ENCODE data around the gene OVCA2.

Gene OVCA2

DNA sequence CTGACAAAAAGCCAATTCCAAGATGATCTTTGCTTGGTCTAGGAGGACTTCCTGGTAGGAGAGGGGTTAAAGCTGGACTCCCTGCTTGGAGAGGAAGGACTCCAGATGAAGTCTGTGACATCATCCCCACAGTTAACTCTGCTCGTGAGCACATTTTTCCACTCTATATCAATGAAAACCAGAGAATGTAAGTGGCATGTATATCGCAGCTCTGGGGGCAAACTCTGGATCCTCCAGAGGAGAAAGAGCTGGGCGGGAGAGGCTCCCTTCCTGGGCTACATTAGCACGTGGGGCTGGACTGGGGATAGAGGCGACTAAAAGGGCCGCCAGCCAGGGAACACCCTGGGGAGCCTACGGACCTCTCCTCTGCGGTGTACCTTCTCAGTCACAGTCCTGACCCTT lies 47.2 kb downstream of the OVCA2 start:
- DNase-seq, result no peak

DNA sequence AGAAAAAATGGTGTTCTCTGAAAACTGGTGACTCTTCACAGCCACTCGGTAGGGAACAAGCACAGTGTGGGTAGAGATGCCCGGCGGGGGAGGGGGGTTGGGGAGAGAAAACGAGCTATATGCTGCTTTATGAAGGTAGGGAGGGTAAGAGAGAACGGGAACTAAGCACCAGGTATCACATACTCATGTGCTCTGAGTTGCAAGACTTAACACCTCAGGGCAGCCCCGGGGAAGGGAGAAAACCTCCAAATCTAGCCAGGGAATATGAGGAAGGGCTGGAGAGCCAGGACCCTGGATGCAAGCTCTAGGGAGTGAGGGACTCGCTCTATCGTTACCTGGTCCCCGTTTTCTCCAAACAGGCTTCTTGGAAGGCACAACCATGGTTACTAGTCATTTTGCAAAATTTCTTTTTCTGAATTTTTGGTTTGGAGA lies 48.4 kb downstream of the OVCA2 start:
- no peak for DNase-seq

DNA sequence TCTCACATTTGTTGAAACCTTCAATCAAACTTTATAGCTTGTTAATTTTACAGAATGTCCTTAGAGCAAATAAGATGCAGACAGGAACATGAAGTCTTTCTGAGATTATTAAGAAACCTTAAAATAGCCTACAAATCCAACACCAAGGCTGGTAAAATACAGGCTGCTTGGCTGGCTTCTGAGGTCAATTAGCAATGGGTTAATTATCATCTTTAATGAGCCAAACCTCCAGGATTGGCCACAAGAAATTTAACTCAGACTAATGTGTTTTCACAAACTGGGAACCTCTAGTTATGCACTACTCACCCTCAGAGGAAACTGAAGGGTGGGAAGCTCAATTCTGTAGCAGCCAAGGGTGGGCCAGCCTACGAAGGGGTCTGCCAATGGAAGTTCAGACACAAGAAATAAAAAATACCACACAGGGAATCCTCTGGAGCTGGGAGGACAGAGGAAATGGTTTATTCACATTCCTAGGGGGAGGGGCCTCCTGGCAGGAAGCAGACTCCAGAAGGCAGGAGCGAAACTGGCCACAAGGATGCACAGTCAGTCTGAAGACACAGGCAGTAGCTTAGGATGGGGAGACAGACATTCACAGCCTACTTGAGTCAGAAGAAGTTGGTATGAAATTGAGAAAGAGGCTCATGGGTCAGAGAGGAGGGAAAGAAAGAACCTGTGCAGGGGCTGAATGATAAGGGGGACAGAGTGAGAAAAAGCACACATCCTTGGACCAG lies 49.1 kb downstream of the OVCA2 start:
- DNase-seq, result no peak

DNA sequence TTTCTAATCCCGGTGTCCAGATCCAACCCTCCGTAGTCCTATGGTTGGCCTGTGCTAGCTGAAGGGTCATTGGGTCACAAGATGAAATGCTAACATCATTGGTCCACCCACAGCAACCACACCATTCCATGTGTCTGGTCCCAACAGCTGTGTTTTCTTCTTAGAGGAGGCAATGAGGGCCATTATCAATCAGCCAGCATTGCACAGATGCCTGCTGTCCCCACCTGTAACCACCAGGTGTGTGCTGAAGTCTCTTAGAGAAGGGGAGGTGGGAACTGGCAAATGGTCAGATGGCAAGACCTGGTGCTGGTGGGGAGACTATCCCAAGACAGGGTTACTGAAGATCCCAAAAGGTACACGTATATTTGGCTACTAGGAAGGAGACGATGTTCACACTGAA lies 50.4 kb downstream of the OVCA2 start:
- no peak for DNase-seq

Data from NCI-H82 (cell line).